WTC11 (cell line): ENCODE measurements around the gene NR3C2. TPM values are rescaled to one million over a fixed set of nuclear protein-coding genes. Genes with fewer than 3 reads are reported as not detected.

Experiments
- ATAC-seq: fragments of 200-7000 bp; cut with Tn5 transposase; 2 replicates; pipeline ENCODE4 v1.10.0; 2021; ENCODE audit warnings: mild to moderate bottlenecking, moderate library complexity
- CTCF ChIA-PET: fragments of 300-600 bp; sonication (Branson Sonifier 250); formaldehyde crosslinking; loops from one replicate; lab custom pipeline; 2021; ENCODE audit warnings: antibody characterized with exemption; lab: Charles Lee
- POLR2A ChIA-PET: fragments of 350-600 bp; sonication (Branson Sonifier 250); formaldehyde crosslinking; loops from one replicate; lab custom pipeline; 2021; ENCODE audit warnings: antibody characterized with exemption; lab: Charles Lee
- DNase-seq: peaks from one replicate; pipeline ENCODE4 v3.0.0; 2021; ENCODE audit warnings: low spot score
- H3K27ac Mint-ChIP-seq: 2 replicates; pipeline ENCODE4 v1.8.0; 2021; ENCODE audit warnings: mixed read lengths
- H3K27me3 Mint-ChIP-seq: 2 replicates; pipeline ENCODE4 v1.8.0; 2021; ENCODE audit warnings: low read depth, mild to moderate bottlenecking, moderate library complexity, mixed read lengths
- H3K36me3 Mint-ChIP-seq: 2 replicates; pipeline ENCODE4 v1.8.0; 2021; ENCODE audit warnings: mixed read lengths
- H3K4me1 Mint-ChIP-seq: 2 replicates; pipeline ENCODE4 v1.8.0; 2022; ENCODE audit warnings: mixed read lengths
- H3K4me3 Mint-ChIP-seq: 2 replicates; pipeline ENCODE4 v1.8.0; 2021; ENCODE audit warnings: mild to moderate bottlenecking, moderate library complexity, mixed read lengths
- H3K9me3 Mint-ChIP-seq: 2 replicates; pipeline ENCODE4 v1.8.0; 2021; ENCODE audit warnings: mixed read lengths
- CREM ChIP-seq: sonication (generic); formaldehyde crosslinking; IDR thresholded peaks from 2 replicates; pipeline ENCODE4 v1.8.1; 2022; ENCODE audit warnings: mild to moderate bottlenecking, missing genetic modification reagents, moderate library complexity
- EMX1 ChIP-seq: fragments of 250-450 bp; sonication (Bioruptor Pico); IDR thresholded peaks from 2 replicates; pipeline ENCODE4 v1.8.0; 2021; ENCODE audit warnings: mild to moderate bottlenecking
- FOXK1 ChIP-seq: sonication (generic); formaldehyde crosslinking; IDR thresholded peaks from 2 replicates; pipeline ENCODE4 v1.8.0; 2022; ENCODE audit warnings: mild to moderate bottlenecking, moderate library complexity, missing genetic modification reagents
- FOXP1 ChIP-seq: sonication (generic); formaldehyde crosslinking; IDR thresholded peaks from 2 replicates; pipeline ENCODE4 v1.8.0; 2022; ENCODE audit warnings: missing genetic modification reagents, mild to moderate bottlenecking, moderate library complexity, borderline replicate concordance
- MYBL2 ChIP-seq: sonication (generic); formaldehyde crosslinking; IDR thresholded peaks from 2 replicates; pipeline ENCODE4 v1.8.1; 2023; ENCODE audit warnings: mild to moderate bottlenecking, moderate library complexity, missing genetic modification reagents
- NR1H2 ChIP-seq: sonication (generic); formaldehyde crosslinking; IDR thresholded peaks from 2 replicates; pipeline ENCODE4 v1.9.0; 2021; ENCODE audit warnings: mild to moderate bottlenecking, moderate library complexity, missing genetic modification reagents
- NR3C1 ChIP-seq: sonication (generic); formaldehyde crosslinking; conservative IDR thresholded peaks from 2 replicates; pipeline ENCODE4 v1.8.1; 2023; ENCODE audit warnings: low read depth, mild to moderate bottlenecking, missing genetic modification reagents
- RELA ChIP-seq: sonication (generic); formaldehyde crosslinking; IDR thresholded peaks from 2 replicates; pipeline ENCODE4 v1.8.1; 2022; ENCODE audit warnings: missing genetic modification reagents, mild to moderate bottlenecking, borderline replicate concordance
- SOX15 ChIP-seq: fragments of 250-450 bp; sonication (Bioruptor Pico); IDR thresholded peaks from 2 replicates; pipeline ENCODE4 v1.9.0; 2021; ENCODE audit warnings: mild to moderate bottlenecking
- ZNF219 ChIP-seq: sonication (generic); formaldehyde crosslinking; IDR thresholded peaks from 2 replicates; pipeline ENCODE4 v1.8.0; 2023; ENCODE audit warnings: missing genetic modification reagents, mild to moderate bottlenecking, borderline replicate concordance
- ZNF232 ChIP-seq: sonication (generic); formaldehyde crosslinking; IDR thresholded peaks from 2 replicates; pipeline ENCODE4 v1.8.0; 2022; ENCODE audit warnings: mild to moderate bottlenecking, missing genetic modification reagents
- ZNF263 ChIP-seq: sonication (generic); formaldehyde crosslinking; IDR thresholded peaks from 2 replicates; pipeline ENCODE4 v1.8.1; 2022; ENCODE audit warnings: low read depth, mild to moderate bottlenecking, moderate library complexity, missing genetic modification reagents
- total RNA-seq: library from RNA; stranded (reverse); gene quantifications from 3 replicates; pipeline ENCODE4 v1.2.3, GENCODE V29; 2021
- TF ChIP-seq, protein P1 (sequence below): sonication (generic); formaldehyde crosslinking; IDR thresholded peaks from 2 replicates; pipeline ENCODE4 v1.8.1; 2022; ENCODE audit warnings: mild to moderate bottlenecking, moderate library complexity, missing genetic modification reagents
- TF ChIP-seq, protein P2 (sequence below): sonication (generic); formaldehyde crosslinking; IDR thresholded peaks from 2 replicates; pipeline ENCODE4 v1.8.1; 2022; ENCODE audit warnings: low read depth, mild to moderate bottlenecking, moderate library complexity, missing genetic modification reagents, borderline replicate concordance
- TF ChIP-seq, protein P3 (sequence below): fragments of 250-450 bp; sonication (Bioruptor Pico); IDR thresholded peaks from 2 replicates; pipeline ENCODE4 v1.9.0; 2021; ENCODE audit warnings: mild to moderate bottlenecking, borderline replicate concordance
- TF ChIP-seq, protein P4 (sequence below): sonication (generic); formaldehyde crosslinking; IDR thresholded peaks from 2 replicates; pipeline ENCODE4 v1.8.0; 2023; ENCODE audit warnings: missing genetic modification reagents, mild to moderate bottlenecking, borderline replicate concordance
- TF ChIP-seq, protein P5 (sequence below): sonication (generic); formaldehyde crosslinking; IDR thresholded peaks from 2 replicates; pipeline ENCODE4 v1.8.0; 2022; ENCODE audit warnings: mild to moderate bottlenecking, missing genetic modification reagents
- TF ChIP-seq, protein P6 (sequence below): fragments of 250-450 bp; sonication (Bioruptor Pico); IDR thresholded peaks from 2 replicates; pipeline ENCODE4 v1.8.0; 2021; ENCODE audit warnings: mild to moderate bottlenecking
- TF ChIP-seq, protein P7 (sequence below): fragments of 250-450 bp; sonication (Bioruptor Pico); IDR thresholded peaks from 2 replicates; pipeline ENCODE4 v1.9.0; 2021; ENCODE audit warnings: moderate library complexity, mild to moderate bottlenecking, inconsistent platforms, borderline replicate concordance

Gene NR3C2
- total RNA-seq, 1 experiment from 2014 or later = 2.8 TPM

DNA sequence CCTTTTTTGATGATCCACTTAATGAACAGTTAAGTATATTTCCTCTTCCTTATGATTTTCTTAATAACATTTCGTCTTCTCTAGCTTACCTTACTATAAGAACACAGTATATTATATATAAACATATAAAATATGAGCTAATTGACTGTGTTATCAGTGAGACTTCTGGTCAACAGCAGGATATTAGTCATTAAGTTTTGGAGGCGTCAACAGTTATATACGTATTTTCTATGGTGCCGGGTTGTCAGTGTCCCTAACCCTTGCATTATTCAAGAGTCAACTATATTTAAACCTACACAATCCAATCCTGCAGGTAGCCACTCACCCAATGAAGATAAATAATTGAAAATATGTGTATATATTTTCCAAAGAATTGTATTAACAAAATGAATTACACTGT is 88.0 kb downstream of the NR3C2 start:
- no peak for DNase-seq
- H3K27me3 Mint-ChIP-seq = no peaks in the 10 kb centered on the region
- TF ChIP-seq FOXP1 (no peak), CREM (CRISPR knock-in tag) (no peak), RELA (CRISPR knock-in tag) (no peak), MYBL2 (CRISPR knock-in tag) (no peak)
- TF ChIP-seq, protein P1, sequence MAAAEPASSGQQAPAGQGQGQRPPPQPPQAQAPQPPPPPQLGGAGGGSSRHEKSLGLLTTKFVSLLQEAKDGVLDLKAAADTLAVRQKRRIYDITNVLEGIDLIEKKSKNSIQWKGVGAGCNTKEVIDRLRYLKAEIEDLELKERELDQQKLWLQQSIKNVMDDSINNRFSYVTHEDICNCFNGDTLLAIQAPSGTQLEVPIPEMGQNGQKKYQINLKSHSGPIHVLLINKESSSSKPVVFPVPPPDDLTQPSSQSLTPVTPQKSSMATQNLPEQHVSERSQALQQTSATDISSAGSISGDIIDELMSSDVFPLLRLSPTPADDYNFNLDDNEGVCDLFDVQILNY (CRISPR knock-in tag) = no peak
- TF ChIP-seq, protein P2, sequence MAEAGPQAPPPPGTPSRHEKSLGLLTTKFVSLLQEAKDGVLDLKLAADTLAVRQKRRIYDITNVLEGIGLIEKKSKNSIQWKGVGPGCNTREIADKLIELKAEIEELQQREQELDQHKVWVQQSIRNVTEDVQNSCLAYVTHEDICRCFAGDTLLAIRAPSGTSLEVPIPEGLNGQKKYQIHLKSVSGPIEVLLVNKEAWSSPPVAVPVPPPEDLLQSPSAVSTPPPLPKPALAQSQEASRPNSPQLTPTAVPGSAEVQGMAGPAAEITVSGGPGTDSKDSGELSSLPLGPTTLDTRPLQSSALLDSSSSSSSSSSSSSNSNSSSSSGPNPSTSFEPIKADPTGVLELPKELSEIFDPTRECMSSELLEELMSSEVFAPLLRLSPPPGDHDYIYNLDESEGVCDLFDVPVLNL (CRISPR knock-in tag) = no peak
- no peak overlapping the region for H3K27ac Mint-ChIP-seq
- H3K36me3 Mint-ChIP-seq = no peaks in the 10 kb centered on the region
- H3K9me3 Mint-ChIP-seq = no peaks in the 10 kb centered on the region
- peaks cover 3% of the 10 kb centered on the region; the same call in 1 of the 2 replicates for H3K4me1 Mint-ChIP-seq
- CTCF ChIA-PET = no interaction called here
- no peak overlapping the region for H3K4me3 Mint-ChIP-seq
- ATAC-seq = no peak
- POLR2A ChIA-PET = no interaction called here

DNA sequence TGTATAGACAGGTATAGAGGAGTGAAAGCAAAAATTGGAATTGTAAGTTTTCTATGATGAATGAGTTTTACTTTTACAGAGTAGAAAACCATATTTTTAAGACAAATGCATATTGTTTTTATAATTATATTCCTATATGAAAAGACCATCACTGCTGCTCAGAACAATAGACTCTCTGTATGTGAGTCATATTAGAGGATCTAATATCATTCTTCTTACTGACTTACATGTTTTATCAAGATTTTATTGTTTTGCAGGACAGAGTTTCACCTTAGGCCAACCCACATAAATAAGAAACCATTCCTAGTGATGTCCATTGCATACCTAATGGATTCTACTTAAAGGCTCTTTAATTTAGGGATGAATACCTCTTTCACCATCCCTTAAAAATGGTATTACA is 88.6 kb downstream of the NR3C2 start:
- Mint-ChIP-seq H3K4me3 (no peak overlapping the region), H3K4me1 (peaks cover 3% of the 10 kb centered on the region; the same call in 1 of the 2 replicates), H3K36me3 (no peaks in the 10 kb centered on the region), H3K27ac (no peak overlapping the region), H3K9me3 (no peaks in the 10 kb centered on the region), H3K27me3 (no peaks in the 10 kb centered on the region)
- DNase-seq = no peak
- TF ChIP-seq ZNF219 (CRISPR knock-in tag) (no peak), ZNF263 (no peak), RELA (CRISPR knock-in tag) (no peak), EMX1 (CRISPR knock-in tag) (no peak), FOXK1 (CRISPR knock-in tag) (no peak)
- TF ChIP-seq, protein P3, sequence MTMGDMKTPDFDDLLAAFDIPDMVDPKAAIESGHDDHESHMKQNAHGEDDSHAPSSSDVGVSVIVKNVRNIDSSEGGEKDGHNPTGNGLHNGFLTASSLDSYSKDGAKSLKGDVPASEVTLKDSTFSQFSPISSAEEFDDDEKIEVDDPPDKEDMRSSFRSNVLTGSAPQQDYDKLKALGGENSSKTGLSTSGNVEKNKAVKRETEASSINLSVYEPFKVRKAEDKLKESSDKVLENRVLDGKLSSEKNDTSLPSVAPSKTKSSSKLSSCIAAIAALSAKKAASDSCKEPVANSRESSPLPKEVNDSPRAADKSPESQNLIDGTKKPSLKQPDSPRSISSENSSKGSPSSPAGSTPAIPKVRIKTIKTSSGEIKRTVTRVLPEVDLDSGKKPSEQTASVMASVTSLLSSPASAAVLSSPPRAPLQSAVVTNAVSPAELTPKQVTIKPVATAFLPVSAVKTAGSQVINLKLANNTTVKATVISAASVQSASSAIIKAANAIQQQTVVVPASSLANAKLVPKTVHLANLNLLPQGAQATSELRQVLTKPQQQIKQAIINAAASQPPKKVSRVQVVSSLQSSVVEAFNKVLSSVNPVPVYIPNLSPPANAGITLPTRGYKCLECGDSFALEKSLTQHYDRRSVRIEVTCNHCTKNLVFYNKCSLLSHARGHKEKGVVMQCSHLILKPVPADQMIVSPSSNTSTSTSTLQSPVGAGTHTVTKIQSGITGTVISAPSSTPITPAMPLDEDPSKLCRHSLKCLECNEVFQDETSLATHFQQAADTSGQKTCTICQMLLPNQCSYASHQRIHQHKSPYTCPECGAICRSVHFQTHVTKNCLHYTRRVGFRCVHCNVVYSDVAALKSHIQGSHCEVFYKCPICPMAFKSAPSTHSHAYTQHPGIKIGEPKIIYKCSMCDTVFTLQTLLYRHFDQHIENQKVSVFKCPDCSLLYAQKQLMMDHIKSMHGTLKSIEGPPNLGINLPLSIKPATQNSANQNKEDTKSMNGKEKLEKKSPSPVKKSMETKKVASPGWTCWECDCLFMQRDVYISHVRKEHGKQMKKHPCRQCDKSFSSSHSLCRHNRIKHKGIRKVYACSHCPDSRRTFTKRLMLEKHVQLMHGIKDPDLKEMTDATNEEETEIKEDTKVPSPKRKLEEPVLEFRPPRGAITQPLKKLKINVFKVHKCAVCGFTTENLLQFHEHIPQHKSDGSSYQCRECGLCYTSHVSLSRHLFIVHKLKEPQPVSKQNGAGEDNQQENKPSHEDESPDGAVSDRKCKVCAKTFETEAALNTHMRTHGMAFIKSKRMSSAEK = no peak
- ChIA-PET POLR2A (no interaction called here), CTCF (no interaction called here)
- no peak for ATAC-seq

DNA sequence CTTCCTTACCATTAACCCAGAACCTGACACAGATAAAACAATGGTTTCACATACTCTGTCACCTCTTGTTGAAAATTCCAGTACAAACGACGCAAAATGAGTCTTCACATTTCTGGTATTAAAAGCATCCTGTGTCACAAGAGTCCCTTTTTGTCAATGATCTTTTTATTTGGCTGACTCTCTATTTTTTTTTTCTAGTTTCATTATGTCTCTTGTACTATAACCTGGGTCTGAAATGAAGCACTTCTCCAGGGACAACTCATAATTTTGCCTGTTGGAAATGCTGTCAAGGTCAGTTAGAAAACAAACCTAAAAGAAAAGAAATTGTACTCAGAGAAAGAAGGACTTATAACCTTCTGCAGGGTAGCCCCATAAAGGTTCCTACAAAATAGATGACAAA is 93.1 kb downstream of the NR3C2 start:
- CTCF ChIA-PET = no interaction called here
- ATAC-seq (no peak), DNase-seq (no peak)
- no peaks in the 10 kb centered on the region for H3K36me3 Mint-ChIP-seq
- peaks cover 3% of the 10 kb centered on the region; the same call in 1 of the 2 replicates for H3K4me1 Mint-ChIP-seq
- H3K9me3 Mint-ChIP-seq = no peaks in the 10 kb centered on the region
- peak overlapping the region; percentile 13; the same call in 1 of the 2 replicates for H3K27ac Mint-ChIP-seq
- POLR2A ChIA-PET = no interaction called here
- H3K4me3 Mint-ChIP-seq = no peak overlapping the region
- no peaks in the 10 kb centered on the region for H3K27me3 Mint-ChIP-seq
- TF ChIP-seq, protein P4, sequence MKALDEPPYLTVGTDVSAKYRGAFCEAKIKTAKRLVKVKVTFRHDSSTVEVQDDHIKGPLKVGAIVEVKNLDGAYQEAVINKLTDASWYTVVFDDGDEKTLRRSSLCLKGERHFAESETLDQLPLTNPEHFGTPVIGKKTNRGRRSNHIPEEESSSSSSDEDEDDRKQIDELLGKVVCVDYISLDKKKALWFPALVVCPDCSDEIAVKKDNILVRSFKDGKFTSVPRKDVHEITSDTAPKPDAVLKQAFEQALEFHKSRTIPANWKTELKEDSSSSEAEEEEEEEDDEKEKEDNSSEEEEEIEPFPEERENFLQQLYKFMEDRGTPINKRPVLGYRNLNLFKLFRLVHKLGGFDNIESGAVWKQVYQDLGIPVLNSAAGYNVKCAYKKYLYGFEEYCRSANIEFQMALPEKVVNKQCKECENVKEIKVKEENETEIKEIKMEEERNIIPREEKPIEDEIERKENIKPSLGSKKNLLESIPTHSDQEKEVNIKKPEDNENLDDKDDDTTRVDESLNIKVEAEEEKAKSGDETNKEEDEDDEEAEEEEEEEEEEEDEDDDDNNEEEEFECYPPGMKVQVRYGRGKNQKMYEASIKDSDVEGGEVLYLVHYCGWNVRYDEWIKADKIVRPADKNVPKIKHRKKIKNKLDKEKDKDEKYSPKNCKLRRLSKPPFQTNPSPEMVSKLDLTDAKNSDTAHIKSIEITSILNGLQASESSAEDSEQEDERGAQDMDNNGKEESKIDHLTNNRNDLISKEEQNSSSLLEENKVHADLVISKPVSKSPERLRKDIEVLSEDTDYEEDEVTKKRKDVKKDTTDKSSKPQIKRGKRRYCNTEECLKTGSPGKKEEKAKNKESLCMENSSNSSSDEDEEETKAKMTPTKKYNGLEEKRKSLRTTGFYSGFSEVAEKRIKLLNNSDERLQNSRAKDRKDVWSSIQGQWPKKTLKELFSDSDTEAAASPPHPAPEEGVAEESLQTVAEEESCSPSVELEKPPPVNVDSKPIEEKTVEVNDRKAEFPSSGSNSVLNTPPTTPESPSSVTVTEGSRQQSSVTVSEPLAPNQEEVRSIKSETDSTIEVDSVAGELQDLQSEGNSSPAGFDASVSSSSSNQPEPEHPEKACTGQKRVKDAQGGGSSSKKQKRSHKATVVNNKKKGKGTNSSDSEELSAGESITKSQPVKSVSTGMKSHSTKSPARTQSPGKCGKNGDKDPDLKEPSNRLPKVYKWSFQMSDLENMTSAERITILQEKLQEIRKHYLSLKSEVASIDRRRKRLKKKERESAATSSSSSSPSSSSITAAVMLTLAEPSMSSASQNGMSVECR = no peak
- TF ChIP-seq, protein P5, sequence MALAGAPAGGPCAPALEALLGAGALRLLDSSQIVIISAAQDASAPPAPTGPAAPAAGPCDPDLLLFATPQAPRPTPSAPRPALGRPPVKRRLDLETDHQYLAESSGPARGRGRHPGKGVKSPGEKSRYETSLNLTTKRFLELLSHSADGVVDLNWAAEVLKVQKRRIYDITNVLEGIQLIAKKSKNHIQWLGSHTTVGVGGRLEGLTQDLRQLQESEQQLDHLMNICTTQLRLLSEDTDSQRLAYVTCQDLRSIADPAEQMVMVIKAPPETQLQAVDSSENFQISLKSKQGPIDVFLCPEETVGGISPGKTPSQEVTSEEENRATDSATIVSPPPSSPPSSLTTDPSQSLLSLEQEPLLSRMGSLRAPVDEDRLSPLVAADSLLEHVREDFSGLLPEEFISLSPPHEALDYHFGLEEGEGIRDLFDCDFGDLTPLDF (CRISPR knock-in tag) = no peak
- TF ChIP-seq, protein P6, sequence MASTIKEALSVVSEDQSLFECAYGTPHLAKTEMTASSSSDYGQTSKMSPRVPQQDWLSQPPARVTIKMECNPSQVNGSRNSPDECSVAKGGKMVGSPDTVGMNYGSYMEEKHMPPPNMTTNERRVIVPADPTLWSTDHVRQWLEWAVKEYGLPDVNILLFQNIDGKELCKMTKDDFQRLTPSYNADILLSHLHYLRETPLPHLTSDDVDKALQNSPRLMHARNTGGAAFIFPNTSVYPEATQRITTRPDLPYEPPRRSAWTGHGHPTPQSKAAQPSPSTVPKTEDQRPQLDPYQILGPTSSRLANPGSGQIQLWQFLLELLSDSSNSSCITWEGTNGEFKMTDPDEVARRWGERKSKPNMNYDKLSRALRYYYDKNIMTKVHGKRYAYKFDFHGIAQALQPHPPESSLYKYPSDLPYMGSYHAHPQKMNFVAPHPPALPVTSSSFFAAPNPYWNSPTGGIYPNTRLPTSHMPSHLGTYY (CRISPR knock-in tag) = no peak
- no peak for TF ChIP-seq ZNF232
- TF ChIP-seq NR3C1 (CRISPR knock-in tag) = no peak
- TF ChIP-seq, protein P7, sequence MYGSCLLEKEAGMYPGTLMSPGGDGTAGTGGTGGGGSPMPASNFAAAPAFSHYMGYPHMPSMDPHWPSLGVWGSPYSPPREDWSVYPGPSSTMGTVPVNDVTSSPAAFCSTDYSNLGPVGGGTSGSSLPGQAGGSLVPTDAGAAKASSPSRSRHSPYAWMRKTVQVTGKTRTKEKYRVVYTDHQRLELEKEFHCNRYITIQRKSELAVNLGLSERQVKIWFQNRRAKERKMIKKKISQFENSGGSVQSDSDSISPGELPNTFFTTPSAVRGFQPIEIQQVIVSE (CRISPR knock-in tag) = no peak
- TF ChIP-seq SOX15 (CRISPR knock-in tag) = no peak
- TF ChIP-seq NR1H2 (CRISPR knock-in tag) = no peak
